Stomach (tissue), 9 donors: ENCODE measurements around the gene RTKN2. TPM values are rescaled to one million over a fixed set of nuclear protein-coding genes. Genes with fewer than 3 reads are reported as not detected.
"Not testable (repeated sequence)": the region's sequence is repeated elsewhere in the genome, so short reads cannot be mapped to it uniquely, and the experiment has no call there.

Experiments
- DNase-seq, 2 donors: peaks; one replicate each; pipeline versions ENCODE4 v3.0.0 to v3.0.0-alpha.2; 2013 to 2019
- H3K27ac ChIP-seq, 5 donors: fragments of 200-600 bp in 4 of 5; sonication (generic) in 4 of 5; one replicate each; pipeline ENCODE4 v1.5.1; 2013 to 2019; ENCODE audit warnings: mild to moderate bottlenecking in 1 of 5, moderate library complexity in 1 of 5
- H3K27me3 ChIP-seq, 3 donors: fragments of 200-600 bp; sonication (generic); one replicate each; pipeline ENCODE4 v1.5.1; 2017 to 2019; ENCODE audit warnings: mixed run types in 1 of 3
- H3K36me3 ChIP-seq, 4 donors: fragments of 200-600 bp; sonication (generic); 1 replicate in 3 of 4; 2 replicates in 1 of 4; pipeline ENCODE4 v1.5.1; 2016 to 2019
- H3K4me1 ChIP-seq, 4 donors: fragments of 200-600 bp; sonication (generic); one replicate each; pipeline ENCODE4 v1.5.1; 2016 to 2019
- H3K4me3 ChIP-seq, 4 donors: fragments of 200-600 bp; sonication (generic) in 3 of 4; one replicate each; pipeline ENCODE4 v1.5.1; 2016 to 2019; ENCODE audit warnings: mild to moderate bottlenecking in 1 of 4
- H3K9me3 ChIP-seq, 4 donors: fragments of 200-600 bp; sonication (generic); one replicate each; pipeline ENCODE4 v1.5.1; 2016 to 2019
- CTCF ChIP-seq, 7 experiments: fragments of 450-650 bp in 4 of 7; fragments of 200-600 bp in 3 of 7; sonication (generic) in 3 of 7; IDR thresholded peaks; one replicate each; pipeline ENCODE4 v1.5.1; 2016 to 2019; ENCODE audit warnings: antibody characterized with exemption in 7 of 7, control low read depth in 2 of 7, mild to moderate bottlenecking in 1 of 7
- EP300 ChIP-seq: sonication (generic); formaldehyde crosslinking; IDR thresholded peaks from one replicate; pipeline ENCODE4 v1.6.1; 2017; ENCODE audit warnings: antibody characterized with exemption
- POLR2A ChIP-seq, 4 donors: fragments of 450-650 bp; IDR thresholded peaks; one replicate each; pipeline ENCODE4 v1.6.1; 2016; ENCODE audit warnings: antibody characterized with exemption in 4 of 4, control low read depth in 2 of 4, mild to moderate bottlenecking in 1 of 4, moderate library complexity in 1 of 4
- POLR2AphosphoS5 ChIP-seq, 3 donors: sonication (generic); formaldehyde crosslinking; IDR thresholded peaks; one replicate each; pipeline ENCODE4 v1.6.1; 2016; ENCODE audit warnings: antibody characterized with exemption in 3 of 3
- WGBS, 5 donors: extraction: QIAGEN DNeasy Blood & Tissue Kit in 3 of 5; methylation state at CpG; one replicate each; pipeline versions ENCODE4 v1.1.5 to v1.1.7; 2013 to 2018; 5-methylcytosine and 5-hydroxymethylcytosine counted together
- intact Hi-C: fragments of 100-400 bp; cut with DNase I; formaldehyde crosslinking; loops from one replicate; pipeline ENCODE4 v1.15.1; 2023; ENCODE audit warnings: low total_unique reads
- polyA plus RNA-seq, 3 donors: library from polyadenylated mRNA; stranded (reverse); fragments of 200-250 nt; gene quantifications; one replicate each; pipeline ENCODE4 v1.2.3, GENCODE V29; 2013
- total RNA-seq, 5 donors: library from RNA; depleted of rRNA; stranded (reverse); fragments of >200 nt; gene quantifications; one replicate each; pipeline versions ENCODE4 v1.1.0 to v1.2.3, GENCODE V29; 2014 to 2016
- donor health status: healthy with polysubstance abuse.
- donor health status: Bipolar disorder and iron deficiency.
- donor health status: healthy.

The RTKN2 gene
- total and polyA plus RNA-seq, 8 donors: 0.15 to 8.4 (median 1.8) TPM; not detected in 2

DNA sequence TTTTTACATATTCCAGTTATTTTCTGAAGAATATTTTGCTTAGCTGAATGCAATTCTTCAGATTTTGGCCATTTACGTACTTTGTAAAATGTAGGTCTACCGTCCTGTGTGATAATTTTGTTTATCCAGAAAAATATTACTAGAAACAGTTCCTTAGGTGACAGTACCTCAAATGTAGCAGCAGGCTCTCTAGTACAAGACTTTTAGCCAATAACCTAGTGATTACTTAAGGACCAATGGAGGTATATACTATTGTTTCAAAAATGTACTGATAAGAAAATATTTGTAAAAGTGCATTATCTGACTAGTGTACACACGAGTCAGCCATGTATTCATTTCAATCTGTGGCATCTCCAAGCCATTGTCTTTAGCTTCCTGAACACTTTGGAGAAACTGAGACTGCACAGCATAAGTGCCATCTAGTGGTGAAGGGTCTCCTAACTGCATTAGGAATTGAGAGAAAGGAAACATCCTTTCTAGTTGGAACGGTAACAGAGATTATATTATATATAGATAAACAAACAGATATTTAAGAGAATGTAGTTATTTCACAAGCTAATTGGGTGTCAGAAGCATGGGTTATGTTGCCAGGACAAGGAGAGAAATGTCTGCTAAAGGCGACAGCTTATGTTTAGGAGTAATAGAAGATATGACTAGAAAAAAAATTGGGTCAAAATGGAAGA is 23.7 kb downstream of the RTKN2 start:
- Histone ChIP-seq H3K9me3 (no peaks in the 10 kb centered on the region), H3K27ac (no peak overlapping the region), H3K4me3 (no peak overlapping the region), H3K4me1 (peaks cover 0 to 31% (median 9%) of the 10 kb centered on the region in 4 donors), H3K36me3 (no peaks in the 10 kb centered on the region), H3K27me3 (no peaks in the 10 kb centered on the region)
- DNase-seq: peak in 1 of 2 donors; percentile 86
- intact Hi-C loops: loop anchor here (5.0 to 10.0 kb wide), 2 partner anchors 208 to 340 kb away; partner anchors contain the start of gene ARID5B
- WGBS, 5 donors: 24 to 33% (median 26%) methylated on average over 5 of the region's 5 CpGs
- TF ChIP-seq POLR2AphosphoS5 (IDR thresholded peaks at IDR 0.05): peak in 1 of 3 donors; percentile 56
- no peak for TF ChIP-seq POLR2A (IDR thresholded peaks at IDR 0.05)
- peak in 5 of 7 experiments; percentile 75 to 86 (median 82) for TF ChIP-seq CTCF (IDR thresholded peaks at IDR 0.05)

DNA sequence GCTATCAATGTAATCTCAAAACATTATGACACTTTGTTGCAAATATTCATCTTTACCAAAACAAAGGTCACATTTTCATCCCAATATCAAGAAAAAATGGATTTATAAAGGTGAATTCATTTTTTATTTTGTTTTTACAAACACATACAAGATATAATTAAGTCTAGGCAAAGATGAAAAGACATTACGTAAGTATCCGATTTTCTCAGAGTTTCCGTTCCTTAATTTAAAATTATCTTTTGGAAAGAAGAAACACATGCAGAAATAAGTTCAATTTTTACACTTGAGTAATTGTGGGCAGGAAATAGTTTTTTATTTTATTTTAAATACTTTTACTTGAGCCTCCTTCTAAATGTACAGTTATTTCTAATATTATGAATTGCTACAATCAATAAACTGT is 24.6 kb downstream of the RTKN2 start:
- H3K9me3 ChIP-seq: no peaks in the 10 kb centered on the region
- no peak for DNase-seq
- 75 to 91% (median 90%) methylated on average over 3 of the region's 3 CpGs for WGBS, 5 donors
- TF ChIP-seq POLR2A (IDR thresholded peaks at IDR 0.05): no peak
- TF ChIP-seq CTCF (IDR thresholded peaks at IDR 0.05): no peak
- no peak for TF ChIP-seq EP300
- TF ChIP-seq POLR2AphosphoS5 (IDR thresholded peaks at IDR 0.05): no peak
- intact Hi-C loops: loop anchor here (10.0 kb wide), 1 partner anchor 339 kb away; the partner anchor contains the start of gene ARID5B
- peaks cover 0 to 31% (median 9%) of the 10 kb centered on the region in 4 donors for H3K4me1 ChIP-seq
- H3K36me3 ChIP-seq: no peaks in the 10 kb centered on the region
- peak overlapping the region in 2 of 5 donors; percentile 14 to 75 for H3K27ac ChIP-seq
- H3K4me3 ChIP-seq: peak overlapping the region in 1 of 4 donors; percentile 31
- no peaks in the 10 kb centered on the region for H3K27me3 ChIP-seq

DNA sequence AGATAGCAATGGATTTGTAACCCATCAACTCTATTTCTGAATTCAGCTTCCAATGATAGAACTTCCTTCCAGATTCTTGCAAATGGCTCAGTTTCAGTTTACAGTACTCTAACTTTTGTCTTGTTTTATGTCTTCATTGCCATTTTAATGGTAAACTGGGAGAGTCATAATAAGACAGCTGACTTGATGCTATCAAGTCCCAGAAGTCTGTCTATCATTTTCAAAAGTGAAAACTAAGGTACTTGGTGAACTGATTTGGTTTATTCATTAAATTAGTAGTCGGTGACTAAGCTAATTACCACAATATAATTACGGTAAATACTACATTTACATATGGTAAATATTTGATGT is 25.0 kb downstream of the RTKN2 start:
- intact Hi-C loops: loop anchor here (10.0 kb wide), 1 partner anchor 339 kb away; the partner anchor contains the start of gene ARID5B
- H3K4me1 ChIP-seq: peaks cover 0 to 31% (median 9%) of the 10 kb centered on the region in 4 donors
- H3K36me3 ChIP-seq: no peaks in the 10 kb centered on the region
- H3K9me3 ChIP-seq: no peaks in the 10 kb centered on the region
- peak overlapping the region in 4 of 5 donors; percentile 14 to 75 (median 54) for H3K27ac ChIP-seq
- H3K27me3 ChIP-seq: no peaks in the 10 kb centered on the region
- no peak for DNase-seq
- peak overlapping the region in 1 of 4 donors; percentile 31 for H3K4me3 ChIP-seq
- 70 to 92% (median 79%) methylated on average over 2 of the region's 2 CpGs for WGBS, 5 donors
- TF ChIP-seq POLR2A (IDR thresholded peaks at IDR 0.05) (no peak), POLR2AphosphoS5 (IDR thresholded peaks at IDR 0.05) (no peak), CTCF (IDR thresholded peaks at IDR 0.05) (no peak), EP300 (no peak)

DNA sequence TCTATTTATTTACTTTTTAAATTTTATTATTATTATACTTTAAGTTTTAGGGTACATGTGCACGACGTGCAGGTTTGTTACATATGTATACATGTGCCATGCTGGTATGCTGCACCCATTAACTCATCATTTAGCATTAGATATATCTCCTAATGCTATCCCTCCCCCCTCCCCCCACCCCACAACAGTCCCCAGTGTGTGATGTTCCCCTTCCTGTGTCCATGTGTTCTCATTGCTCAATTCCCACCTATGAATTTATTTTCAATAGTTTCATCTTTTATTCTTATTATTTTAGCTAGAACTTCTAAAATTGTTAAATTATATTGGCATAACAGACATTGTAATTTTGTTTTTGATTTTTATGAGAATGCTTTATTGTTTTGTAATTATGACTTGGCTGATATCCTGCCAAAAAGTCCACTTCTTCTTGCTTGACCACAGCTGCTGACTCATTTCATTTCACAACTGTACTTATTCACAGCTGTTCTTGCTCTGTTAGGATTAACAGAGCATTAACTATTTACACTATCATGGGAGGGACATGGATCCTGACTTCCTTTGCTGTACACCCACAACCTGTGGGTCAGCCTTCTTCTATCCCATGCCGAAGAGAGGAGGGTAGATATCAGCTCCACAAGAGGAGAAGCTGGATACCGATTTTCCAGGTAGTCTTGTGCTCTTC is 25.5 kb downstream of the RTKN2 start:
- intact Hi-C loops: loop anchor here (10.0 kb wide), 1 partner anchor 338 kb away; the partner anchor contains the start of gene ARID5B
- peak in 1 of 2 donors; percentile 75 for DNase-seq
- not testable (repeated sequence) for H3K27me3 ChIP-seq, H3K36me3 ChIP-seq, H3K9me3 ChIP-seq
- Histone ChIP-seq H3K4me1 (peaks cover 0 to 31% (median 9%) of the 10 kb centered on the region in 4 donors), H3K4me3 (peak overlapping the region in 1 of 4 donors; percentile 31), H3K27ac (peak overlapping the region; percentile 14 to 75 (median 38))
- TF ChIP-seq POLR2AphosphoS5 (IDR thresholded peaks at IDR 0.05): peak; percentile 22 to 88 (median 75)
- 54 to 63% (median 58%) methylated on average over 4 of the region's 4 CpGs for WGBS, 5 donors

- peaks cover 0 to 31% (median 9%) of the 10 kb centered on the region in 4 donors for H3K4me1 ChIP-seq
- DNase-seq, H3K27me3 ChIP-seq, H3K36me3 ChIP-seq, H3K9me3 ChIP-seq, H3K27ac ChIP-seq, H3K4me3 ChIP-seq: not testable (repeated sequence)
- intact Hi-C loops: loop anchor here (10.0 kb wide), 1 partner anchor 337 kb away; the partner anchor contains the start of gene ARID5B
- 89 to 100% (median 96%) methylated on average over 4 of the region's 4 CpGs for WGBS, 5 donors
Observed at GRCh38 chr10:62241521-62241920, 27.1 kb downstream of the RTKN2 start.
